ENCODE data around the gene EML4. TPM values are rescaled to one million over a fixed set of nuclear protein-coding genes. Genes with fewer than 3 reads are reported as not detected.
A peak's percentile ranks its signal among the peaks of the same experiment; 100 is the strongest.

Gene EML4
- total and polyA plus RNA-seq, 4 experiments from 2014 or later: 52.8 to 172 (median 140) TPM

- no peaks in the 10 kb centered on the region for H3K9me3 ChIP-seq (ENCODE audit: control insufficient read depth in 1 of 2, low read length in 2 of 2)
- ChIA-PET POLR2A (ENCODE audit: partially characterized antibody) (interaction anchor here (0.8 to 1.5 kb wide), 4 partner anchors 28 to 104 kb away, joined by 3 to 4 read pairs (median 3); no protein-coding TSS in a partner anchor), CTCF (ENCODE audit: partially characterized antibody) (interaction anchor here (1.0 to 4.5 kb wide), 4 partner anchors 30 to 129 kb away, joined by 3 to 43 read pairs (median 4); no protein-coding TSS in a partner anchor)
- H3K4me3 Mint-ChIP-seq: peak overlapping the region in 5 of 8 donors; percentile 4 to 51 (median 10)
- no peak overlapping the region for H3K27ac ChIP-seq (ENCODE audit: low read depth, low read length)
- H3K4me1 ChIP-seq (ENCODE audit: insufficient read depth, low read length): peaks cover 93% of the 10 kb centered on the region
- DNase-seq: no peak
- no peaks in the 10 kb centered on the region for H3K36me3 ChIP-seq (ENCODE audit: insufficient read depth, low read length)
- no peaks in the 10 kb centered on the region for H3K27me3 Mint-ChIP-seq
- peaks cover 0 to 3% (median 0%) of the 10 kb centered on the region in 8 donors for H3K9me3 Mint-ChIP-seq
- H3K27me3 ChIP-seq (ENCODE audit: insufficient read depth, low read length): no peaks in the 10 kb centered on the region
- peak overlapping the region in 6 of 7 donors; percentile 2 to 83 (median 64) for H3K27ac Mint-ChIP-seq
- H3K4me3 ChIP-seq (ENCODE audit: low read length in 2 of 2): no peak overlapping the region
- peaks cover 14 to 19% of the 10 kb centered on the region in 2 donors for H3K36me3 Mint-ChIP-seq
- H3K4me1 Mint-ChIP-seq: peaks cover 57 to 90% (median 70%) of the 10 kb centered on the region in 4 donors
- intact Hi-C loops (cut with micrococcal nuclease): loop anchor here (5.0 kb wide), 2 partner anchors 38 to 327 kb away; no protein-coding TSS in a partner anchor
Measured at GRCh38 chr2:42199002-42199401, 29.8 kb downstream of the EML4 start.

- peaks cover 14 to 19% of the 10 kb centered on the region in 2 donors for H3K36me3 Mint-ChIP-seq
- peaks cover 58 to 90% (median 72%) of the 10 kb centered on the region in 4 donors for H3K4me1 Mint-ChIP-seq
- H3K9me3 ChIP-seq (ENCODE audit: control insufficient read depth in 1 of 2, low read length in 2 of 2): no peaks in the 10 kb centered on the region
- no peak overlapping the region for H3K4me3 ChIP-seq (ENCODE audit: low read length in 2 of 2)
- H3K36me3 ChIP-seq (ENCODE audit: insufficient read depth, low read length): no peaks in the 10 kb centered on the region
- no peaks in the 10 kb centered on the region for H3K27me3 ChIP-seq (ENCODE audit: insufficient read depth, low read length)
- peak overlapping the region in 3 of 7 donors; percentile 63 to 83 (median 65) for H3K27ac Mint-ChIP-seq
- H3K9me3 Mint-ChIP-seq: peaks cover 0 to 3% (median 0%) of the 10 kb centered on the region in 8 donors
- no peaks in the 10 kb centered on the region for H3K27me3 Mint-ChIP-seq
- intact Hi-C loops (cut with micrococcal nuclease): loop anchor here (5.0 kb wide), 2 partner anchors 38 to 327 kb away; no protein-coding TSS in a partner anchor
- H3K27ac ChIP-seq (ENCODE audit: low read depth, low read length): no peak overlapping the region
- H3K4me3 Mint-ChIP-seq: peak overlapping the region in 5 of 8 donors; percentile 3 to 51 (median 10)
- DNase-seq: no peak
- peaks cover 93% of the 10 kb centered on the region for H3K4me1 ChIP-seq (ENCODE audit: insufficient read depth, low read length)
- ChIA-PET CTCF (ENCODE audit: partially characterized antibody) (interaction anchor here (4.5 kb wide), 1 partner anchor 105 kb away, joined by 43 read pairs; no protein-coding TSS in a partner anchor), POLR2A (ENCODE audit: partially characterized antibody) (interaction anchor here (1.4 kb wide), 1 partner anchor 29 kb away, joined by 3 read pairs; no protein-coding TSS in a partner anchor)
Measured at GRCh38 chr2:42199626-42200025, 30.5 kb downstream of the EML4 start.

- POLR2A ChIA-PET (ENCODE audit: partially characterized antibody): interaction anchor here (0.6 to 1.4 kb wide), 3 partner anchors 30 to 152 kb away, joined by 3 read pairs; no protein-coding TSS in a partner anchor
- Histone ChIP-seq H3K4me3 (ENCODE audit: low read length in 2 of 2) (no peak overlapping the region), H3K4me1 (ENCODE audit: insufficient read depth, low read length) (peaks cover 92% of the 10 kb centered on the region), H3K27me3 (ENCODE audit: insufficient read depth, low read length) (no peaks in the 10 kb centered on the region), H3K27ac (ENCODE audit: low read depth, low read length) (no peak overlapping the region), H3K9me3 (ENCODE audit: control insufficient read depth in 1 of 2, low read length in 2 of 2) (no peaks in the 10 kb centered on the region), H3K36me3 (ENCODE audit: insufficient read depth, low read length) (no peaks in the 10 kb centered on the region)
- DNase-seq: no peak
- Mint-ChIP-seq H3K27me3 (no peaks in the 10 kb centered on the region), H3K4me1 (peaks cover 66 to 91% (median 77%) of the 10 kb centered on the region in 4 donors), H3K9me3 (peaks cover 0 to 3% (median 0%) of the 10 kb centered on the region in 8 donors), H3K4me3 (peak overlapping the region in 1 of 8 donors; percentile 12), H3K36me3 (peaks cover 14 to 19% of the 10 kb centered on the region in 2 donors), H3K27ac (peak overlapping the region in 3 of 7 donors; percentile 7 to 68 (median 37))
- CTCF ChIA-PET (ENCODE audit: partially characterized antibody): interaction anchor here (0.9 to 4.5 kb wide), 4 partner anchors 60 to 106 kb away, joined by 3 to 43 read pairs (median 4); no protein-coding TSS in a partner anchor
- intact Hi-C loops (cut with micrococcal nuclease): no loop called here
Measured at GRCh38 chr2:42200926-42201855, 32.0 kb downstream of the EML4 start.

- ChIA-PET POLR2A (ENCODE audit: partially characterized antibody) (no interaction called here), CTCF (ENCODE audit: partially characterized antibody) (interaction anchor here (1.5 kb wide), 1 partner anchor 61 kb away, joined by 4 read pairs; no protein-coding TSS in a partner anchor)
- Histone ChIP-seq H3K27me3 (ENCODE audit: insufficient read depth, low read length) (no peaks in the 10 kb centered on the region), H3K36me3 (ENCODE audit: insufficient read depth, low read length) (no peaks in the 10 kb centered on the region), H3K27ac (ENCODE audit: low read depth, low read length) (no peak overlapping the region), H3K4me1 (ENCODE audit: insufficient read depth, low read length) (peaks cover 90% of the 10 kb centered on the region), H3K9me3 (ENCODE audit: control insufficient read depth in 1 of 2, low read length in 2 of 2) (no peaks in the 10 kb centered on the region), H3K4me3 (ENCODE audit: low read length in 2 of 2) (no peak overlapping the region)
- H3K27ac Mint-ChIP-seq: peak overlapping the region in 2 of 7 donors; percentile 17 to 19
- peaks cover 10 to 15% of the 10 kb centered on the region in 2 donors for H3K36me3 Mint-ChIP-seq
- peak overlapping the region in 1 of 8 donors; percentile 18 for H3K4me3 Mint-ChIP-seq
- no peaks in the 10 kb centered on the region for H3K27me3 Mint-ChIP-seq
- DNase-seq: no peak
- intact Hi-C loops (cut with micrococcal nuclease): no loop called here
- peaks cover 66 to 91% (median 75%) of the 10 kb centered on the region in 4 donors for H3K4me1 Mint-ChIP-seq
- H3K9me3 Mint-ChIP-seq: peaks cover 0 to 3% (median 0%) of the 10 kb centered on the region in 8 donors
Measured at GRCh38 chr2:42202634-42203008, 33.5 kb downstream of the EML4 start.

GRCh38 chr2:42203792-42204191 is 34.6 kb downstream of the EML4 start:
- no peak overlapping the region for H3K4me3 ChIP-seq (ENCODE audit: low read length in 2 of 2)
- Mint-ChIP-seq H3K27ac (peak overlapping the region in 4 of 7 donors; percentile 44 to 83 (median 62)), H3K27me3 (no peaks in the 10 kb centered on the region), H3K9me3 (peaks cover 0 to 3% (median 0%) of the 10 kb centered on the region in 8 donors), H3K4me1 (peaks cover 59 to 88% (median 70%) of the 10 kb centered on the region in 4 donors), H3K4me3 (peak overlapping the region in 2 of 8 donors; percentile 9 to 40), H3K36me3 (peaks cover 10 to 15% of the 10 kb centered on the region in 2 donors)
- H3K9me3 ChIP-seq (ENCODE audit: control insufficient read depth in 1 of 2, low read length in 2 of 2): no peaks in the 10 kb centered on the region
- intact Hi-C loops (cut with micrococcal nuclease): no loop called here
- no peaks in the 10 kb centered on the region for H3K36me3 ChIP-seq (ENCODE audit: insufficient read depth, low read length)
- ChIA-PET CTCF (ENCODE audit: partially characterized antibody) (interaction anchor here (0.7 to 4.2 kb wide), 8 partner anchors 21 to 333 kb away, joined by 3 to 26 read pairs (median 4); no protein-coding TSS in a partner anchor), POLR2A (ENCODE audit: partially characterized antibody) (no interaction called here)
- peaks cover 86% of the 10 kb centered on the region for H3K4me1 ChIP-seq (ENCODE audit: insufficient read depth, low read length)
- H3K27ac ChIP-seq (ENCODE audit: low read depth, low read length): no peak overlapping the region
- H3K27me3 ChIP-seq (ENCODE audit: insufficient read depth, low read length): no peaks in the 10 kb centered on the region
- no peak for DNase-seq

- H3K36me3 ChIP-seq (ENCODE audit: insufficient read depth, low read length): peaks cover 3% of the 10 kb centered on the region
- H3K27me3 ChIP-seq (ENCODE audit: insufficient read depth, low read length): no peaks in the 10 kb centered on the region
- no peak overlapping the region for H3K4me3 ChIP-seq (ENCODE audit: low read length in 2 of 2)
- Mint-ChIP-seq H3K27me3 (no peaks in the 10 kb centered on the region), H3K4me1 (peaks cover 54 to 85% (median 67%) of the 10 kb centered on the region in 4 donors), H3K36me3 (peaks cover 8 to 19% of the 10 kb centered on the region in 2 donors), H3K27ac (peak overlapping the region in 3 of 7 donors; percentile 4 to 55 (median 20)), H3K4me3 (peak overlapping the region in 5 of 8 donors; percentile 1 to 23 (median 7)), H3K9me3 (no peaks in the 10 kb centered on the region)
- ChIA-PET CTCF (ENCODE audit: partially characterized antibody) (interaction anchor here (0.9 to 4.2 kb wide), 4 partner anchors 9 to 123 kb away, joined by 3 to 26 read pairs (median 4); no protein-coding TSS in a partner anchor), POLR2A (ENCODE audit: partially characterized antibody) (interaction anchor here (1.4 to 2.1 kb wide), 2 partner anchors 18 to 37 kb away, joined by 4 to 5 read pairs; no protein-coding TSS in a partner anchor)
- peaks cover 82% of the 10 kb centered on the region for H3K4me1 ChIP-seq (ENCODE audit: insufficient read depth, low read length)
- no peak for DNase-seq
- no peak overlapping the region for H3K27ac ChIP-seq (ENCODE audit: low read depth, low read length)
- no peaks in the 10 kb centered on the region for H3K9me3 ChIP-seq (ENCODE audit: control insufficient read depth in 1 of 2, low read length in 2 of 2)
- intact Hi-C loops (cut with micrococcal nuclease): loop anchor here (5.0 kb wide), 1 partner anchor 37 kb away; no protein-coding TSS in a partner anchor
Measured at GRCh38 chr2:42205337-42205736, 36.2 kb downstream of the EML4 start.
